Breast epithelium (tissue), 3 donors: ENCODE results near the gene SCN10A.

Source experiments
- POLR2A ChIP-seq: fragments of 450-650 bp; IDR thresholded peaks from one replicate; pipeline ENCODE4 v1.6.1; 2016; ENCODE audit warnings: antibody characterized with exemption, mild to moderate bottlenecking, moderate library complexity
- POLR2AphosphoS5 ChIP-seq, 3 donors: sonication (generic); formaldehyde crosslinking; IDR thresholded peaks; one replicate each; pipeline ENCODE4 v1.6.1; 2017; ENCODE audit warnings: antibody characterized with exemption in 3 of 3

DNA sequence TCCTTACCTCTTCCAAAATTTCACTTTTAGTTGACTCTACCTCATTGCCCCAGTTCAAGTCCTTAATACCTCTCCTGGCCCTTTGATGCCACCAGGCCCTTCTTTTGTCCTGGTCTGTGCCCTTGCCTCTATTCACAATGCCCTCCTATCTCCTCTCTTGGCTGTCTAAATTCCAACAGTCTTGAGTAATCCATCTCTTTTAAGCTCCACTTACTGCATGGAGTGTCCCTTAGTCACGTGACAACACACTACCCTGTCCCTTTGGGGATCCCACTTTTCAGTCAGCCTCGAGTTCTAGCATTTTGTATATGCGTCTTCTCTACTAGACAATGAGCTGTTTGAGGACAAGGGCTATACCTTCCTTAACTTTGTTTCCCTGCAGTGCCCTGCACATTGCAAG, 113.8 kb downstream of the SCN10A start:
- TF ChIP-seq POLR2AphosphoS5 (IDR thresholded peaks at IDR 0.05) = no peak
- no peak for TF ChIP-seq POLR2A
